SK-N-SH (cell line): ENCODE data around the gene M6PR. TPM values are rescaled to one million over a fixed set of nuclear protein-coding genes. Genes with fewer than 3 reads are reported as not detected.
"Not testable (repeated sequence)": the region's sequence is repeated elsewhere in the genome, so short reads cannot be mapped to it uniquely, and the experiment has no call there.

ENCODE experiments used
- CTCF ChIA-PET: fragments of 300-600, 350-600 bp; formaldehyde crosslinking; extraction: SDS; loops from one replicate; lab custom pipeline; 2021; lab: Yijun Ruan, JAX
- POLR2A ChIA-PET: fragments of 350-600 bp; sonication (Branson Sonifier 250); formaldehyde crosslinking; extraction: SDS; loops from one replicate; lab custom pipeline; 2020; ENCODE audit warnings: antibody characterized with exemption, inconsistent platforms; lab: Yijun Ruan, JAX
- DNase-seq: peaks from one replicate; pipeline ENCODE4 v3.0.0; 2012
- H2AFZ ChIP-seq: fragments of 200-600 bp; sonication (generic); 2 replicates; pipeline ENCODE4 v1.8.1; 2016; ENCODE audit warnings: antibody characterized with exemption, mild to moderate bottlenecking, low read depth
- H3F3A ChIP-seq: fragments of 200-600 bp; sonication (generic); replicated peaks from 2 replicates; pipeline ENCODE3; 2016; ENCODE audit warnings: antibody characterized with exemption, mild to moderate bottlenecking; ENCODE audit not compliant: insufficient read depth
- H3K27ac ChIP-seq, 2 experiments: fragments of 200-500 bp in 1 of 2; fragments of 200-600 bp in 1 of 2; sonication (Bioruptor generic) in 1 of 2; sonication (generic), shearing (Covaris generic) in 1 of 2; 2 replicates each; pipeline versions ENCODE4 v1.5.1 to v1.6.1; 2014 to 2016; ENCODE audit warnings: low read depth in 2 of 2, inconsistent platforms in 1 of 2, low read length in 1 of 2, mild to moderate bottlenecking in 1 of 2, mixed read lengths in 1 of 2
- H3K27me3 ChIP-seq: fragments of 200-600 bp; sonication (generic), shearing (Covaris generic); 2 replicates; pipeline ENCODE4 v1.6.1; 2016; ENCODE audit warnings: mixed run types; ENCODE audit not compliant: insufficient read depth
- H3K36me3 ChIP-seq, 2 experiments: fragments of 200-500 bp in 1 of 2; fragments of 200-600 bp in 1 of 2; sonication (Bioruptor generic) in 1 of 2; sonication (generic) in 1 of 2; replicated peaks in 1 of 2; 2 replicates each; pipeline versions ENCODE3 to v1.5.1; 2014 to 2016; ENCODE audit warnings: low read length in 1 of 2, mild to moderate bottlenecking in 1 of 2; ENCODE audit not compliant: insufficient read depth in 2 of 2, control insufficient read depth in 1 of 2
- H3K4me1 ChIP-seq, 2 experiments: fragments of 200-500 bp in 1 of 2; fragments of 200-600 bp in 1 of 2; sonication (Bioruptor generic) in 1 of 2; sonication (generic), shearing (Covaris generic) in 1 of 2; 2 replicates each; pipeline versions ENCODE4 v1.5.1 to v1.6.1; 2014 to 2016; ENCODE audit warnings: low read depth in 1 of 2, low read length in 1 of 2, mixed run types in 1 of 2; ENCODE audit not compliant: insufficient read depth in 2 of 2, control insufficient read depth in 1 of 2
- H3K4me2 ChIP-seq: fragments of 200-600 bp; sonication (generic), shearing (Covaris generic); 2 replicates; pipeline ENCODE4 v1.6.1; 2017; ENCODE audit warnings: mixed run types
- H3K4me3 ChIP-seq, 2 experiments: fragments of 200-500 bp in 1 of 2; fragments of 200-600 bp in 1 of 2; sonication (Bioruptor generic) in 1 of 2; sonication (generic), shearing (Covaris generic) in 1 of 2; 2 replicates each; pipeline versions ENCODE4 v1.5.1 to v1.8.1; 2014 to 2016; ENCODE audit warnings: low read depth in 2 of 2, inconsistent platforms in 1 of 2, low read length in 1 of 2, mild to moderate bottlenecking in 1 of 2, mixed read lengths in 1 of 2, moderate library complexity in 1 of 2
- H3K79me2 ChIP-seq: fragments of 200-600 bp; sonication (generic); 2 replicates; pipeline ENCODE4 v1.8.1; 2017; ENCODE audit warnings: mild to moderate bottlenecking; ENCODE audit not compliant: insufficient read depth
- H3K9ac ChIP-seq: fragments of 200-600 bp; sonication (generic); 2 replicates; pipeline ENCODE4 v1.6.1; 2017; ENCODE audit warnings: mixed run types
- H3K9me2 ChIP-seq: fragments of 200-600 bp; sonication (generic); 2 replicates; pipeline ENCODE4 v1.6.1; 2017; ENCODE audit warnings: mixed run types
- H3K9me3 ChIP-seq: fragments of 200-600 bp; sonication (generic); 2 replicates; pipeline ENCODE4 v1.6.1; 2017; ENCODE audit warnings: mixed run types, mild to moderate bottlenecking, moderate library complexity
- H4K20me1 ChIP-seq: fragments of 200-600 bp; sonication (generic); 2 replicates; pipeline ENCODE4 v1.6.1; 2017; ENCODE audit warnings: mild to moderate bottlenecking, mixed run types; ENCODE audit not compliant: insufficient read depth
- CHD2 ChIP-seq: fragments of 150-350 bp; IDR thresholded peaks from 2 replicates; pipeline ENCODE4 v1.6.1; 2018; ENCODE audit warnings: low read length; ENCODE audit not compliant: partially characterized antibody
- EP300 ChIP-seq, 2 experiments: IDR thresholded peaks; 2 replicates each; pipeline versions ENCODE4 v1.4.0 to v1.6.1; 2012; ENCODE audit warnings: borderline replicate concordance in 1 of 2, low read depth in 1 of 2, low read length in 1 of 2
- EZH2phosphoT487 ChIP-seq: fragments of 200-600 bp; sonication (generic); IDR thresholded peaks from 2 replicates; pipeline ENCODE4 v1.6.1; 2017; ENCODE audit warnings: low read depth, mixed run types, mild to moderate bottlenecking, antibody characterized with exemption, moderate library complexity, borderline replicate concordance
- FOXM1 ChIP-seq: IDR thresholded peaks from 2 replicates; pipeline ENCODE4 v1.4.0; 2012; ENCODE audit warnings: low read depth, mild to moderate bottlenecking
- GABPA ChIP-seq: IDR thresholded peaks from 2 replicates; pipeline ENCODE4 v1.4.0; 2012; ENCODE audit warnings: low read depth, mild to moderate bottlenecking
- MAX ChIP-seq: IDR thresholded peaks from 2 replicates; pipeline ENCODE4 v1.4.0; 2012; ENCODE audit warnings: low read depth
- MXI1 ChIP-seq: IDR thresholded peaks from 2 replicates; pipeline ENCODE4 v1.6.1; 2012; ENCODE audit warnings: mild to moderate bottlenecking, low read depth, low read length, improper control_type of control experiment
- RAD21 ChIP-seq: IDR thresholded peaks from 2 replicates; pipeline ENCODE4 v1.6.1; 2012; ENCODE audit warnings: mild to moderate bottlenecking, low read length
- RCOR1 ChIP-seq: fragments of 150-350 bp; IDR thresholded peaks from 2 replicates; pipeline ENCODE4 v1.6.1; 2017; ENCODE audit warnings: antibody characterized with exemption, low read length
- RFX5 ChIP-seq: IDR thresholded peaks from 2 replicates; pipeline ENCODE4 v1.6.1; 2012; ENCODE audit warnings: mild to moderate bottlenecking, improper control_type of control experiment, low read length
- SMC3 ChIP-seq: IDR thresholded peaks from 2 replicates; pipeline ENCODE4 v1.6.1; 2012; ENCODE audit warnings: low read depth, low read length, improper control_type of control experiment
- TAF1 ChIP-seq: IDR thresholded peaks from 2 replicates; pipeline ENCODE4 v1.6.1; 2012; ENCODE audit warnings: low read depth, mild to moderate bottlenecking, low read length, moderate library complexity, borderline replicate concordance
- TEAD4 ChIP-seq: IDR thresholded peaks from 2 replicates; pipeline ENCODE4 v1.4.0; 2012; ENCODE audit warnings: mild to moderate bottlenecking, borderline replicate concordance; ENCODE audit not compliant: insufficient read depth
- YY1 ChIP-seq: IDR thresholded peaks from 2 replicates; pipeline ENCODE4 v1.4.0; 2012; ENCODE audit warnings: low read depth, mild to moderate bottlenecking
- ZBTB33 ChIP-seq: IDR thresholded peaks from 2 replicates; pipeline ENCODE4 v1.4.0; 2012; ENCODE audit warnings: low read depth, borderline replicate concordance
- WGBS: methylation state at CpG from one replicate; pipeline ENCODE4 v1.1.6; 2017; ENCODE audit warnings: low lambda C conversion rate; 5-methylcytosine and 5-hydroxymethylcytosine counted together
- polyA plus RNA-seq, 3 experiments: library from polyadenylated mRNA; depleted of rRNA; stranded (reverse); fragments of >200 nt; gene quantifications; 2 replicates each; pipeline ENCODE4 v1.2.3, GENCODE V29; 2012

Gene M6PR
- polyA plus RNA-seq, 1 of the 3 experiments (the other 2 are of a cell fraction): 132 TPM

GRCh38 chr12:8904665-8905064 is 44.8 kb downstream of the M6PR start:
- POLR2A ChIA-PET: no interaction called here
- Histone ChIP-seq H3K4me1 (no peaks in the 10 kb centered on the region), H4K20me1 (no peaks in the 10 kb centered on the region), H3K27me3 (no peaks in the 10 kb centered on the region; the same call in 1 of the 2 replicates), H3K79me2 (no peaks in the 10 kb centered on the region), H3K4me2 (no peak overlapping the region), H3K36me3 (no peaks in the 10 kb centered on the region), H3K4me3 (no peak overlapping the region), H3K9ac (no peak overlapping the region), H3K27ac (no peak overlapping the region), H3K9me2 (no peaks in the 10 kb centered on the region), H3K9me3 (no peaks in the 10 kb centered on the region), H2AFZ (no peak overlapping the region), H3F3A (no peaks in the 10 kb centered on the region)
- CTCF ChIA-PET: interaction anchor here (0.7 to 1.5 kb wide), 3 partner anchors 9 to 14 kb away, joined by 3 to 8 read pairs (median 3); no protein-coding TSS in a partner anchor
- no peak for DNase-seq
- TF ChIP-seq RFX5: no peak
- no peak for TF ChIP-seq TEAD4
- no peak for TF ChIP-seq RCOR1
- no peak for TF ChIP-seq EZH2phosphoT487

DNA sequence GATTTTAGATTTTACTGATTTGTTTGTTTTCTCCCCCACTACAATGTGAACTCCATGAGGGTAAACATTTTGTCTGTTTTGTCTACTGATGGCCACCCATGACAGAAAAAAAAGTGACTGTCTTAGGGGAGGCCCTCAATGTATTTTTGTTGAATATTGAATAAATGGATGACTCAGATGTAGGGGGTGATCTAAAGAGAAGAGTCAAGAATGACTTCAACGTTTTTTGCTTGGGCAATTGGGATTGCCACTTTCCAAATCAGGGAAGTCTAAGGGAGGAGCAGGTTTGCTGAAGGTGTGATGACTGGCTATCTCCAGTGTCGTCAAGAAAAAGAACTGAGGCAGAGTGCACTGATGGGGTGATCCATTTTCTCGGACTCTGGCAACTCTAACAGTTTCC is 45.8 kb downstream of the M6PR start:
- Histone ChIP-seq H3K27me3 (no peaks in the 10 kb centered on the region; the same call in 1 of the 2 replicates), H3K9me2 (no peaks in the 10 kb centered on the region), H3K36me3 (no peaks in the 10 kb centered on the region), H3K9me3 (no peaks in the 10 kb centered on the region), H3F3A (no peaks in the 10 kb centered on the region), H3K9ac (no peak overlapping the region), H4K20me1 (no peaks in the 10 kb centered on the region)
- 46% methylated on average over 3 of the region's 3 CpGs for WGBS
- no peak for TF ChIP-seq GABPA
- TF ChIP-seq, all 33 proteins: peak for 0
- Histone ChIP-seq H3K4me1 (no peaks in the 10 kb centered on the region), H3K4me3 (no peak overlapping the region), H3K27ac (no peak overlapping the region), H2AFZ (no peak overlapping the region), H3K4me2 (no peak overlapping the region), H3K79me2 (no peaks in the 10 kb centered on the region)
- CTCF ChIA-PET: interaction anchor here (1.2 to 1.5 kb wide), 2 partner anchors 12 to 13 kb away, joined by 3 to 8 read pairs; no protein-coding TSS in a partner anchor
- POLR2A ChIA-PET: no interaction called here
- no peak for DNase-seq

DNA sequence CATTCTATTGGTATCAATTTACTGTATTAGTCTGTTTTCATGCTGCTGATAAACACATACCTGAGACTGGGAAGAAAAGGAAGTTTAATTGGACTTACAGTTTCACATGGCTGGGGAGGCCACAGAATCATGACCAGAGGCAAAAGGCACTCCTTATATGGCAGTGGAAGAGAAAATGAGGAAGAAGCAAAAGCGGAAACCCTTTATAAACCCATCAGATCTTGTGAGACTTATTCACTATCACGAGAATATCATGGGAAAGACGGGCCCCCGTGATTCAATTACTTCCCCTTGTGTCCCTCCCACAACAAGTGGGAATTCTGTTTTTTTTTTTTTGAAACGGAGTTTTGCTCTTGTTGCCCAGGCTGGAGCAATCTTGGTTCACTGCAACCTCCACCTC is 46.7 kb downstream of the M6PR start:
- H3K36me3 ChIP-seq, H3K4me1 ChIP-seq, H3K4me3 ChIP-seq, H3K9me2 ChIP-seq, H3K9ac ChIP-seq, DNase-seq, H2AFZ ChIP-seq, H3F3A ChIP-seq, H3K4me2 ChIP-seq, POLR2A ChIA-PET, H3K9me3 ChIP-seq, H4K20me1 ChIP-seq, H3K27me3 ChIP-seq, H3K79me2 ChIP-seq, H3K27ac ChIP-seq: not testable (repeated sequence)
- WGBS: 38% methylated on average over 5 of the region's 5 CpGs
- CTCF ChIA-PET: interaction anchor here (2.4 kb wide), 1 partner anchor 12 kb away, joined by 9 read pairs; no protein-coding TSS in a partner anchor

DNA sequence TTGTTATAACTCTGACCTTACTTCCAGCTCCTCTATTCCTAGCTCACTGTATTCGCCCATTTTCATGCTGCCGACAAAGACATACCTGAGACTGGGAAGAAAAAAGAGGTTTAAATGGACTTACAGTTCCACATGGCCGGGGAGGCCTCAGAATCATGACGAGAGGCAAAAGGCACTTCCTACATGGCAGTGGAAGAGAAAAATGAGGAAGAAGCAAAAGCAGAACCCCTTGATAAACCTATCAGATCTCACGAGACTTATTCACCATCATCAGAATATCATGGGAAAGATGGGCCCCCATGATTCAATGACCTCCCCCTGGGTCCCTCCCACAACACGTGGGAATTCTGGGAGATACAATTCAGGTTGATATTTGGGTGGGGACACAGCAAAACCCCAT is 49.6 kb downstream of the M6PR start:
- Histone ChIP-seq H2AFZ (no peak overlapping the region), H3K9me3 (no peaks in the 10 kb centered on the region), H3K36me3 (peaks cover 0 to 5% of the 10 kb centered on the region in 2 experiments), H3K9me2 (no peaks in the 10 kb centered on the region), H4K20me1 (no peaks in the 10 kb centered on the region), H3K79me2 (no peaks in the 10 kb centered on the region), H3K4me2 (no peak overlapping the region), H3K9ac (no peak overlapping the region), H3K4me1 (no peaks in the 10 kb centered on the region), H3K27ac (no peak overlapping the region), H3F3A (no peaks in the 10 kb centered on the region), H3K27me3 (no peaks in the 10 kb centered on the region; the same call in 1 of the 2 replicates), H3K4me3 (no peak overlapping the region)
- no peak for DNase-seq
- WGBS: 55% methylated on average over 6 of the region's 6 CpGs
- ChIA-PET POLR2A (no interaction called here), CTCF (interaction anchor here (1.3 kb wide), 1 partner anchor 9 kb away, joined by 7 read pairs; no protein-coding TSS in a partner anchor)
- TF ChIP-seq FOXM1: no peak
- TF ChIP-seq TEAD4: no peak
- no peak for TF ChIP-seq ZBTB33
- TF ChIP-seq MAX: no peak
- TF ChIP-seq YY1: no peak
- no peak for TF ChIP-seq TAF1
- TF ChIP-seq SMC3: no peak
- no peak for TF ChIP-seq MXI1
- no peak for TF ChIP-seq CHD2
- no peak for TF ChIP-seq EZH2phosphoT487
- TF ChIP-seq EP300 (IDR thresholded peaks at IDR 0.05; ENCODE audit: borderline replicate concordance in 1 of 2, low read depth in 1 of 2, low read length in 1 of 2): no peak
- TF ChIP-seq RAD21: no peak
- TF ChIP-seq RCOR1: no peak
